A549 (cell line): Measurements from ENCODE around the gene RAPH1. TPM values are rescaled to one million over a fixed set of nuclear protein-coding genes. Genes with fewer than 3 reads are reported as not detected.

Experiments used
- ATAC-seq, 2 experiments: fragments of 200-7000 bp in 1 of 2; fragments of >200 bp in 1 of 2; cut with Nextera tagmentation in 1 of 2; cut with Tn5 transposase in 1 of 2; 3 replicates each; pipeline versions ENCODE4 v1.8.0 to v1.9.1; 2018 to 2020; ENCODE audit warnings: mild to moderate bottlenecking in 1 of 2, moderate library complexity in 1 of 2
- CTCF ChIA-PET: fragments of 300-600 bp; sonication (Branson Sonifier 250); formaldehyde crosslinking; extraction: SDS; loops from one replicate; lab custom pipeline; 2021; ENCODE audit warnings: antibody characterized with exemption, inconsistent platforms; lab: Yijun Ruan, JAX
- POLR2A ChIA-PET: fragments of 350-600 bp; formaldehyde crosslinking; extraction: SDS; loops from one replicate; lab custom pipeline; 2021; ENCODE audit warnings: antibody characterized with exemption, inconsistent platforms; lab: Yijun Ruan, JAX
- DNase-seq, 2 experiments: peaks; one replicate each; pipeline versions ENCODE4 v3.0.0 to v3.0.0-alpha.2; 2011 to 2016; ENCODE audit warnings: low read depth in 1 of 2, low spot score in 1 of 2
- FAIRE-seq: peaks from 2 replicates; lab custom pipeline; 2011; peaks lifted over from hg19 to GRCh38; lab: Jason Lieb, UNC
- H3K27ac ChIP-seq, 2 experiments: fragments of >200 bp; sonication (Bioruptor Twin); formaldehyde crosslinking; 3 replicates each; pipeline ENCODE4 v1.5.1; 2016 to 2017
- H3K4me1 ChIP-seq: fragments of >200 bp; sonication (Bioruptor Twin); formaldehyde crosslinking; 3 replicates; pipeline ENCODE4 v1.6.1; 2016
- H3K4me2 ChIP-seq: fragments of >200 bp; sonication (Bioruptor Twin); formaldehyde crosslinking; 3 replicates; pipeline ENCODE4 v1.6.1; 2016
- H3K4me3 ChIP-seq: fragments of >200 bp; sonication (Bioruptor Twin); formaldehyde crosslinking; 3 replicates; pipeline ENCODE4 v1.5.1; 2016
- H3K9me3 ChIP-seq: fragments of >200 bp; sonication (Bioruptor Twin); formaldehyde crosslinking; 3 replicates; pipeline ENCODE4 v1.6.1; 2016
- BHLHE40 ChIP-seq: IDR thresholded peaks from 2 replicates; pipeline ENCODE4 v1.6.1; 2012; ENCODE audit warnings: low read depth, low read length, inconsistent platforms
- CBX8 ChIP-seq: fragments of 200-600 bp; sonication (generic); IDR thresholded peaks from 2 replicates; pipeline ENCODE4 v1.6.1; 2016
- CEBPB ChIP-seq, 2 experiments: fragments of >200 bp in 1 of 2; sonication (Bioruptor Twin) in 1 of 2; formaldehyde crosslinking in 1 of 2; IDR thresholded peaks; 2 replicates each; pipeline ENCODE4 v1.6.1; 2012 to 2016
- CHD4 ChIP-seq: fragments of 200-600 bp; sonication (generic); IDR thresholded peaks from 2 replicates; pipeline ENCODE4 v1.6.1; 2016; ENCODE audit warnings: antibody characterized with exemption, mild to moderate bottlenecking, borderline replicate concordance
- EP300 ChIP-seq, 2 experiments: fragments of >200 bp; sonication (Bioruptor Twin); formaldehyde crosslinking; IDR thresholded peaks; 2 replicates in 1 of 2; 3 replicates in 1 of 2; pipeline ENCODE4 v1.6.1; 2016 to 2017
- GATA3 ChIP-seq: IDR thresholded peaks from 2 replicates; pipeline ENCODE4 v1.6.1; 2012; ENCODE audit warnings: borderline replicate concordance
- HOXA7 ChIP-seq: fragments of 250-450 bp; sonication (Bioruptor Pico); IDR thresholded peaks from 2 replicates; pipeline ENCODE4 v1.5.0; 2020; ENCODE audit warnings: mild to moderate bottlenecking, moderate library complexity
- JUNB ChIP-seq: fragments of >200 bp; sonication (Bioruptor Twin); formaldehyde crosslinking; IDR thresholded peaks from 2 replicates; pipeline ENCODE4 v1.6.1; 2016
- KDM5A ChIP-seq: fragments of 200-600 bp; sonication (generic); IDR thresholded peaks from 2 replicates; pipeline ENCODE4 v1.6.1; 2016; ENCODE audit warnings: antibody characterized with exemption, mild to moderate bottlenecking
- MAZ ChIP-seq: fragments of 150-350 bp; IDR thresholded peaks from 2 replicates; pipeline ENCODE4 v1.6.1; 2014; ENCODE audit warnings: antibody characterized with exemption, low read depth, low read length, borderline replicate concordance
- MYC ChIP-seq: IDR thresholded peaks from 2 replicates; pipeline ENCODE4 v1.6.1; 2012; ENCODE audit warnings: mild to moderate bottlenecking, inconsistent platforms, low read length, improper control_type of control experiment, borderline replicate concordance
- NPAS2 ChIP-seq: fragments of 250-450 bp; sonication (Bioruptor Pico); IDR thresholded peaks from 2 replicates; pipeline ENCODE4 v1.8.0; 2022; ENCODE audit warnings: mild to moderate bottlenecking, moderate library complexity, borderline replicate concordance
- POLR2A ChIP-seq: IDR thresholded peaks from 2 replicates; pipeline ENCODE4 v1.6.1; 2012; ENCODE audit warnings: mild to moderate bottlenecking, low read length
- RAD21 ChIP-seq, 2 experiments: fragments of >200 bp in 1 of 2; sonication (Bioruptor Twin) in 1 of 2; formaldehyde crosslinking in 1 of 2; IDR thresholded peaks in 1 of 2; conservative IDR thresholded peaks in 1 of 2; 2 replicates in 1 of 2; 3 replicates in 1 of 2; pipeline ENCODE4 v1.6.1; 2012 to 2018; ENCODE audit warnings: inconsistent platforms in 1 of 2
- RARB ChIP-seq: fragments of 250-450 bp; sonication (Bioruptor Pico); IDR thresholded peaks from 2 replicates; pipeline ENCODE4 v1.8.0; 2021; ENCODE audit warnings: mild to moderate bottlenecking, moderate library complexity
- TFCP2L1 ChIP-seq: fragments of 250-450 bp; sonication (Bioruptor Pico); IDR thresholded peaks from 2 replicates; pipeline ENCODE4 v1.5.0; 2021; ENCODE audit warnings: mild to moderate bottlenecking
- ZFP36 ChIP-seq: fragments of 450-650 bp; IDR thresholded peaks from 2 replicates; pipeline ENCODE4 v1.6.1; 2014; ENCODE audit warnings: borderline replicate concordance; ENCODE audit not compliant: partially characterized antibody
- whole genome bisulfite sequencing: methylation state at CpG from one replicate; pipeline ENCODE4 v1.1.6; 2017; ENCODE audit errors: missing lambda C conversion rate; 5-methylcytosine and 5-hydroxymethylcytosine counted together
- polyA plus RNA-seq, 4 experiments: library from polyadenylated mRNA; depleted of rRNA in 3 of 4; stranded (reverse); fragments of >200 nt; fragmentation: RNase III in 1 of 4; extraction: RNeasy Plus Mini Kit Qiagen cat#74134 plus additional on column Dnase treatment in 1 of 4; gene quantifications; 2 replicates in 3 of 4; 3 replicates in 1 of 4; pipeline ENCODE4 v1.2.3, GENCODE V29; 2011 to 2017
- TF ChIP-seq, protein P1 (sequence below): IDR thresholded peaks from 2 replicates; pipeline ENCODE4 v1.6.1; 2012
- TF ChIP-seq, protein P2 (sequence below): fragments of >200 bp; sonication (Bioruptor Twin); formaldehyde crosslinking; IDR thresholded peaks from 3 replicates; pipeline ENCODE4 v1.6.1; 2016
- TF ChIP-seq, protein P3 (sequence below): fragments of >200 bp; sonication (Bioruptor Twin); formaldehyde crosslinking; IDR thresholded peaks from 2 replicates; pipeline ENCODE4 v1.6.1; 2016
- TF ChIP-seq, protein P4 (sequence below): fragments of 250-450 bp; sonication (Bioruptor Pico); IDR thresholded peaks from 2 replicates; pipeline ENCODE4 v1.5.0; 2020; ENCODE audit warnings: low read depth, mild to moderate bottlenecking, moderate library complexity

Gene RAPH1
- polyA plus RNA-seq, 2 of the 4 experiments (the other 2 are of a cell fraction), result 6.3 to 7.3 TPM

DNA sequence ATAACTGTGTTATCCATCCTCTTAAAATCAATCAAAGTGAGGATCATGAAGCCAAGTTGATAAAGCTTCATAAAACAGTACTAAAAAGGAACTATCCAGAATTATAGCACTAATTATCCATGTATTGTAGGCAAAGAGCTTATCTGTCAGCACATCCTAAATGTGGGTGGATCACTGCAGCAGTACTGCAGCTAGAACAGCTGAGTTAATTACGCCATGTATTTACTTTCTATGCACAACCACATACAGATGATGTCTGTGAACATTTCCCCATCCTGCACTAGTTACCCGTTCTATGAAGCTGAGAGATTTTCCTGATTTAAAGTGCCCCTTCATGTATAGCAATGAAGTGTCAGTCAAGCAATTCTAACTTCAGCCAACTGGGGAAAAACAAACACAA, 96.6 kb downstream of the RAPH1 start:
- FAIRE-seq, result no peak
- no peak overlapping the region for H3K4me3 ChIP-seq
- TF ChIP-seq CHD4, result no peak
- TF ChIP-seq, protein P1, sequence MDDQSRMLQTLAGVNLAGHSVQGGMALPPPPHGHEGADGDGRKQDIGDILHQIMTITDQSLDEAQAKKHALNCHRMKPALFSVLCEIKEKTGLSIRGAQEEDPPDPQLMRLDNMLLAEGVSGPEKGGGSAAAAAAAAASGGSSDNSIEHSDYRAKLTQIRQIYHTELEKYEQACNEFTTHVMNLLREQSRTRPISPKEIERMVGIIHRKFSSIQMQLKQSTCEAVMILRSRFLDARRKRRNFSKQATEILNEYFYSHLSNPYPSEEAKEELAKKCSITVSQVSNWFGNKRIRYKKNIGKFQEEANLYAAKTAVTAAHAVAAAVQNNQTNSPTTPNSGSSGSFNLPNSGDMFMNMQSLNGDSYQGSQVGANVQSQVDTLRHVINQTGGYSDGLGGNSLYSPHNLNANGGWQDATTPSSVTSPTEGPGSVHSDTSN, result no peak
- no peak for TF ChIP-seq TFCP2L1
- TF ChIP-seq CEBPB (IDR thresholded peaks at IDR 0.05), result no peak
- TF ChIP-seq, protein P2, sequence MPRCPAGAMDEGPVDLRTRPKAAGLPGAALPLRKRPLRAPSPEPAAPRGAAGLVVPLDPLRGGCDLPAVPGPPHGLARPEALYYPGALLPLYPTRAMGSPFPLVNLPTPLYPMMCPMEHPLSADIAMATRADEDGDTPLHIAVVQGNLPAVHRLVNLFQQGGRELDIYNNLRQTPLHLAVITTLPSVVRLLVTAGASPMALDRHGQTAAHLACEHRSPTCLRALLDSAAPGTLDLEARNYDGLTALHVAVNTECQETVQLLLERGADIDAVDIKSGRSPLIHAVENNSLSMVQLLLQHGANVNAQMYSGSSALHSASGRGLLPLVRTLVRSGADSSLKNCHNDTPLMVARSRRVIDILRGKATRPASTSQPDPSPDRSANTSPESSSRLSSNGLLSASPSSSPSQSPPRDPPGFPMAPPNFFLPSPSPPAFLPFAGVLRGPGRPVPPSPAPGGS, result no peak
- no peak for ATAC-seq
- DNase-seq, result no peak
- H3K9me3 ChIP-seq, result no peaks in the 10 kb centered on the region
- peaks cover 6% of the 10 kb centered on the region; the same call in 1 of the 3 replicates for H3K4me1 ChIP-seq
- ChIA-PET CTCF (interaction anchor here (1.8 to 2.2 kb wide), 2 partner anchors 11 to 15 kb away, joined by 5 to 11 read pairs; no protein-coding TSS in a partner anchor), POLR2A (no interaction called here)
- no peak overlapping the region for H3K27ac ChIP-seq
- no peak overlapping the region for H3K4me2 ChIP-seq
- 77% methylated on average over 2 of the region's 2 CpGs for WGBS

DNA sequence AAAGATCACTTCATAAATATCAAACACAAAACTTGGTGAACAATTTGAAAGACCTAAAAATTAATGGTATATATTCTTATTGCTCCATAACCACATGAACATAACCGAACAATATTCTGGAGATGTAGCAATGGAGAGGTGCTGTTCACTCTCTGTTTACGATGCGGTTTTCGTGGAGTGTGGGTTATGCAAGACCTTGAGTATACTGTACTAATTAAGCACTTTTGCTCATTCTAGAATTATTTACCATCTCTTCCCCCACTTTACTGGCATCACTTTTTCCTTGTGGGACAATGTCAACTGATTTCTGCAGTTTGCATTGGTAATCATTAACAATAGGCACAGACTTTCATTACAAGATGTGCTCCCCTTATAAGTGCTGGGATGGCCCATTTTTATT, 97.6 kb downstream of the RAPH1 start:
- TF ChIP-seq EP300 (IDR thresholded peaks at IDR 0.05) (no peak), JUNB (no peak), CEBPB (IDR thresholded peaks at IDR 0.05) (no peak), ZFP36 (no peak)
- H3K4me3 ChIP-seq, result no peak overlapping the region
- DNase-seq (no peak), ATAC-seq (no peak), FAIRE-seq (no peak)
- no peak overlapping the region for H3K4me2 ChIP-seq
- H3K27ac ChIP-seq, result no peak overlapping the region
- CTCF ChIA-PET, result interaction anchor here (2.2 kb wide), 1 partner anchor 16 kb away, joined by 11 read pairs; no protein-coding TSS in a partner anchor
- POLR2A ChIA-PET, result no interaction called here
- H3K4me1 ChIP-seq, result peaks cover 6% of the 10 kb centered on the region; the same call in 1 of the 3 replicates
- 93% methylated on average over 4 of the region's 4 CpGs for WGBS
- H3K9me3 ChIP-seq, result no peaks in the 10 kb centered on the region

DNA sequence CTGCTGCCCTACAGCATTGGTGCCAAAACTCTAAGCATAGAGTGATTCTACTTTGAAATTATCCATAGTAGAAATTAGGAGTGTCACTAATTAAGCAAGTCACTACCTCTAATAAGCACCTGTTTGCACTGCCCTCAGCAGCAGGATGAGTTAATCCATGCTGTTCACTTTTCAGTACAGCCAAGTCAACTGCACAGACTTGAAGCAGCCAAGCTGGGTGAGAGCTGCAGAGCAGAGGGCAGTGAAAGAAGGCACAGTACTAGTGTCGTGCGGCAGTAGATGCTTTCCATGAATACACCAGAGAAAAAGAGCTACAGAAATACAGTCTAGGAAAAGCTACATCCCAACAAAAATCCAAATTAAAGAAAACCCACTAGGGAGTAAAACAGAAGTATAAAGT, 98.6 kb downstream of the RAPH1 start:
- FAIRE-seq, result no peak
- H3K27ac ChIP-seq, result no peak overlapping the region
- CTCF ChIA-PET, result interaction anchor here (1.1 kb wide), 1 partner anchor 10 kb away, joined by 3 read pairs; no protein-coding TSS in a partner anchor
- TF ChIP-seq GATA3 (no peak), HOXA7 (CRISPR knock-in tag) (no peak), RARB (CRISPR knock-in tag) (no peak), NPAS2 (CRISPR knock-in tag) (no peak), RAD21 (conservative IDR thresholded peaks at IDR 0.05 in 1 of 2, IDR thresholded peaks at IDR 0.05 in 1 of 2) (no peak), POLR2A (no peak)
- TF ChIP-seq, protein P1, result no peak
- peak in 1 of 2 experiments; percentile 29; a peak in 1 of 6 replicates for ATAC-seq
- H3K9me3 ChIP-seq, result no peaks in the 10 kb centered on the region
- H3K4me1 ChIP-seq, result peaks cover 6% of the 10 kb centered on the region; the same call in 1 of the 3 replicates
- POLR2A ChIA-PET, result no interaction called here
- 95% methylated on average over 2 of the region's 2 CpGs for WGBS
- no peak for DNase-seq
- H3K4me3 ChIP-seq, result no peak overlapping the region
- no peak overlapping the region for H3K4me2 ChIP-seq

DNA sequence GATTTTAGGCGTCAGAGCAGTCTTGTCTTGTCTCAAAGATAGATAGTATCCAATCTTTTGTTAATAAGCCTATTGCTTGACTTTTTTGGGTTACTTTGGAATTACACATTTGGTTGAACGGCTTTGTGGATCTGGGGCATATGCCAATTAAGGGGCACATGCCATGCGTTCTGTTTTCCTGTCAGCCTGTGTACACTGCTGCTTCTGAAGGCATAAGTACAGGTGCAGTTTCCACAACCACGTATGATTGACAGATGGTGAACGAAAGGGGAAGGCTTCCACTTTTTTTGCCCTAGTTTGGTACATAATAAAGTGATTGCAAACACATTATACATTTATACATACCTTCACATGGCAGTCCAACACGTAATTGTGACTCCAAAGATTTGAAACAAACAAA, 102.3 kb downstream of the RAPH1 start:
- H3K4me1 ChIP-seq, result peaks cover 4% of the 10 kb centered on the region; the same call in 1 of the 3 replicates
- DNase-seq, result no peak
- ATAC-seq, result no peak
- H3K27ac ChIP-seq, result no peak overlapping the region
- WGBS, result 86% methylated on average over 6 of the region's 6 CpGs
- no peak overlapping the region for H3K4me2 ChIP-seq
- TF ChIP-seq CEBPB (IDR thresholded peaks at IDR 0.05) (no peak), CBX8 (no peak), BHLHE40 (no peak), MYC (no peak), TFCP2L1 (no peak), MAZ (no peak), KDM5A (no peak)
- TF ChIP-seq, protein P3, sequence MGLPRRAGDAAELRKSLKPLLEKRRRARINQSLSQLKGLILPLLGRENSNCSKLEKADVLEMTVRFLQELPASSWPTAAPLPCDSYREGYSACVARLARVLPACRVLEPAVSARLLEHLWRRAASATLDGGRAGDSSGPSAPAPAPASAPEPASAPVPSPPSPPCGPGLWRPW, result no peak
- TF ChIP-seq, protein P4, sequence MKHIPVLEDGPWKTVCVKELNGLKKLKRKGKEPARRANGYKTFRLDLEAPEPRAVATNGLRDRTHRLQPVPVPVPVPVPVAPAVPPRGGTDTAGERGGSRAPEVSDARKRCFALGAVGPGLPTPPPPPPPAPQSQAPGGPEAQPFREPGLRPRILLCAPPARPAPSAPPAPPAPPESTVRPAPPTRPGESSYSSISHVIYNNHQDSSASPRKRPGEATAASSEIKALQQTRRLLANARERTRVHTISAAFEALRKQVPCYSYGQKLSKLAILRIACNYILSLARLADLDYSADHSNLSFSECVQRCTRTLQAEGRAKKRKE (CRISPR knock-in tag), result no peak
- TF ChIP-seq, all 56 proteins: peak for 0
- ChIA-PET POLR2A (no interaction called here), CTCF (interaction anchor here (1.4 to 1.6 kb wide), 2 partner anchors 23 to 384 kb away, joined by 3 to 4 read pairs; no protein-coding TSS in a partner anchor)
- Histone ChIP-seq H3K4me3 (no peak overlapping the region), H3K9me3 (no peaks in the 10 kb centered on the region)
- peak; percentile 39 for FAIRE-seq
